ENCODE measurements around the gene TMEM59.

DNA sequence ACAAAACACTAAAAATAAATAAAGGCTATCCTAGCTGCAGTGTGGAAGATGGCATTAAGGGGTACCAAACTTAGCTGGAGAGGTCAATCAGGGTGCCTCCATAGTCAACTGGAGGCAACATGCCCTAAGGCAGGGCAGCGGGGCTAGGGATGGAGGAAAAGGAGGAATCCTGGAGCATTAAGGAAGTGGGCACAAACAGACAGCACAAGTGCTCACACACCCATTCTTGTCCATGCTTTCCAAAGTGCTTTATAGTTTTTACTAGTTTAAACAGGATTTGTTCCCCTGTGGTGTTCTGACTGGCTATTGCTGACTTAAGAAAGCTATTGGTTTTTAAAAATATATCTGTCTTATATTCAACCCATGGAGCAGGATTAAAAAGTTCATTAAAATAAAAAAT is 33.8 kb upstream of the TMEM59 start:
- TF ChIP-seq, protein P1, sequence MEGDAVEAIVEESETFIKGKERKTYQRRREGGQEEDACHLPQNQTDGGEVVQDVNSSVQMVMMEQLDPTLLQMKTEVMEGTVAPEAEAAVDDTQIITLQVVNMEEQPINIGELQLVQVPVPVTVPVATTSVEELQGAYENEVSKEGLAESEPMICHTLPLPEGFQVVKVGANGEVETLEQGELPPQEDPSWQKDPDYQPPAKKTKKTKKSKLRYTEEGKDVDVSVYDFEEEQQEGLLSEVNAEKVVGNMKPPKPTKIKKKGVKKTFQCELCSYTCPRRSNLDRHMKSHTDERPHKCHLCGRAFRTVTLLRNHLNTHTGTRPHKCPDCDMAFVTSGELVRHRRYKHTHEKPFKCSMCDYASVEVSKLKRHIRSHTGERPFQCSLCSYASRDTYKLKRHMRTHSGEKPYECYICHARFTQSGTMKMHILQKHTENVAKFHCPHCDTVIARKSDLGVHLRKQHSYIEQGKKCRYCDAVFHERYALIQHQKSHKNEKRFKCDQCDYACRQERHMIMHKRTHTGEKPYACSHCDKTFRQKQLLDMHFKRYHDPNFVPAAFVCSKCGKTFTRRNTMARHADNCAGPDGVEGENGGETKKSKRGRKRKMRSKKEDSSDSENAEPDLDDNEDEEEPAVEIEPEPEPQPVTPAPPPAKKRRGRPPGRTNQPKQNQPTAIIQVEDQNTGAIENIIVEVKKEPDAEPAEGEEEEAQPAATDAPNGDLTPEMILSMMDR (IDR thresholded peaks at IDR 0.05; ENCODE audit: low read depth, low read length, poor library complexity, severe bottlenecking): no peak
- TF ChIP-seq EZH2phosphoT487 (IDR thresholded peaks at IDR 0.05; ENCODE audit: borderline replicate concordance, low read length): no peak
